NCI-H69 (cell line): Measurements from ENCODE around the gene GBX1.

Experiments used
- DNase-seq: peaks from one replicate; lab custom pipeline; 2025; lab: John Stamatoyannopoulos, UW

GBX1 gene

DNA sequence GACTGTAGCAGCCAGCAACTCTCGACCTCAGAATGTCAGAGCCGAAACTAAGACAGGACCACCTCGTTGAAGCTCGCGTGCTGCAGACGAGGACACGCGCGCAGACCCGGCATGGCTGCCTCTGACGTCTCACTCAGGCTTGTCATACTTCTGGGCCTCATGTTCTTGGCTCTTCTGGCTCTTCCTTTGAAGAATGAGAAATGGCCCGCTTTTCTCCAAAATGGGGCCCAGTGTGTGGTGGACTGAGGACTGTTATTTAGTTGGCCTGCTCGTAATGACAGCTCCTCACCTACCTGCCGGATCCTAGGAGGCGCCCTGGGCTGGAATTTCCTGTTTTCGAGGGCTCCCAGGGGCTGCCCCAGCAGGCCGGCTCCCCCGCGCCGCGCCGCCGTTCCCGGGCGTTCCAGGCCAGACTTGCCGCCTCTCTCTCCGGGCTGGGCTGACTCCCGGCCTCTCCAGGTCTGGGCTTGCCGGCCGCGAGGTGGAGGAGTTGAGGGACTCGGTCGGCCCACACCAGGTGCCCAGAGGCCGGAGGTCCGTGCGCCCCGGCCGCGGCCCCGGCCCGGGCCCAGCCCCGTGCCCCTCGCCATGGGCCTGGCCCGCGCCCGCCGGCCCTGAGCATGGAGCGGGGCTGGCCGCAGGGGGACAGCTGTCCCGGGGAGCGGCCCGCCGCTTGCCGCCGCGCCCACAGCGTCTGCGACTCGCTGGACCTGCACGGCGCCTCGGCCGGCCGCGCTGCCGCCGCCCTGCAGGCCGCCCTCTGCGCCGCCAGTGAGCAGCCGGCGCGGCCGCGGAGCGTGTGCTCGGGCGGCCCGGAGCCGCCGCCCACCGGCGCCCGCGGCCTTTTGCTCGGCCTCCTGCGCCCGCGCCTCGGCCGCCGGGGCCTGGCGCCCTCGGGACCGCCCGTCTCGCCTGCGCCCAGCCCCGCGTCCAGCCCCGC lies 53.1 kb downstream of the GBX1 start:
- no peak for DNase-seq

DNA sequence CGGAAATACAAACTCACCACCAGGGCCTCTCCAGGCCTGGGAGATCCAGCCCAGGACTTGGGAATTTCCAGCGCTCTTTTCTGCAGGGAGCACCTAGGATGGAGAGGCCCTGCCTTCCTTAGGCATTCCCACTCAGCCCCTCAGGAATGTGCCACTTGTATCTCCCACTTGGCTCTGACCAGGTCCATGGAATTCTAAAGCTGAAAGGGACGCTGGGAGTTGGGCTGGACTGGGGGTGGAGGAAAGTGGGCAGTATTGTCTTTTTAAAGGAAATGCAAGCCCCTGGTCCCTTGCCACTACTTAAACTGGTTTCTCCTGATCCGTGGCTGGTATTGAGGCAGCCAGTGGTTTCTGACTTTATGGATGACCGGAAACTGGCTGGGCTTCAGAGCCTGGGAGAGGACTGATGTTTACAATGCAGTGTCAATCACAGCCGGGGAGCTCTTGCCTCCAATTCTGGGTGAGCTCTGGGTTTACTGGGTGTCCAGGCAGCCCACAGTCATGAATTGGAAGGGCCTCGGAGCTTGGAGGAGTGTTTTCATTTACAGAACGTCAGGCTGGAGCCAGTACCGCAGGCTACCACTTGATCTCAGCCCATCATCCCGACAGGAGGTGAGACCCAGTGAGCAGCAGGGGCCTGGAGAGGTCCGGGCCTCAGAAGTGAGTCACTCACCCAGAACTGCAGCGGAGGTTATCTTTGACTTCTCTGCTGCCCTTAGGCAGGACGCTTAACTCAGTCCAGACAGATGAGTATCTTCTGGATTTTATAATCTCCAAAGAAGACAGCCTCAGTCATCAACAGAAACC lies 53.9 kb downstream of the GBX1 start:
- no peak for DNase-seq

DNA sequence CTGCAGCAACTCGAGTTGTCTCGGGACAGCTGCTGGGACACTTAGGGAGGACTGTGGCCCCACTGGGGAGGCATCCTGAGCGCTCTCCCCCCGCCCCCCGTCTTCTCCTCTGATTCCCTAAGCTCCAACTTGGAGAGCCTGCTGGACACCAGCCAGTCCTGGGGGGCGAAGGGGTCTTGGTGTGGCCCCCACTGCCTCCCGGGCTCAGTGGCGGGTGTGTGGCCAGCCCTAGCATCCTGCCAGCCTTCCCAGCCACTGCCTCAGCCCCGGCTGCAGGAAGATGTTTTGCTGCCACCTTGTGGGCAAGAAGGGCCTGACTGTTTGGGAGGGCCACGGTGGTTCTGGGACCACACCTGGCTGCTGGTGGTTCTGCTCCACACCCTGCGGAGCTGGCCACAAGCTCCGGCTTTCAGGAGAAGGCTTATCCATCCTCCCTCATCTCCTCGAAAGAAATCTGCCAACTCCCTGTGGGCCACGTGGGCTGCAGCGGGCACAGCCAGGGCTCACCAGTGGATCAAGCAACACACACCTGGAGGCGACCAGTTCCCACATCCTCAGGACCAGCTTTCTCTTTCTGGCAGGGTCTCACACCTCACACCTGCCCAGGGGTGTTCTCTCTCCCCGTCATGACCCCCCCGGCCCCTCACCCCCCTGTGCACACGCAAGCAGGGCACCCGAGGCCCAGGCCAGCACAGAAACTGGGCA lies 56.4 kb downstream of the GBX1 start:
- peak; percentile 75 for DNase-seq

DNA sequence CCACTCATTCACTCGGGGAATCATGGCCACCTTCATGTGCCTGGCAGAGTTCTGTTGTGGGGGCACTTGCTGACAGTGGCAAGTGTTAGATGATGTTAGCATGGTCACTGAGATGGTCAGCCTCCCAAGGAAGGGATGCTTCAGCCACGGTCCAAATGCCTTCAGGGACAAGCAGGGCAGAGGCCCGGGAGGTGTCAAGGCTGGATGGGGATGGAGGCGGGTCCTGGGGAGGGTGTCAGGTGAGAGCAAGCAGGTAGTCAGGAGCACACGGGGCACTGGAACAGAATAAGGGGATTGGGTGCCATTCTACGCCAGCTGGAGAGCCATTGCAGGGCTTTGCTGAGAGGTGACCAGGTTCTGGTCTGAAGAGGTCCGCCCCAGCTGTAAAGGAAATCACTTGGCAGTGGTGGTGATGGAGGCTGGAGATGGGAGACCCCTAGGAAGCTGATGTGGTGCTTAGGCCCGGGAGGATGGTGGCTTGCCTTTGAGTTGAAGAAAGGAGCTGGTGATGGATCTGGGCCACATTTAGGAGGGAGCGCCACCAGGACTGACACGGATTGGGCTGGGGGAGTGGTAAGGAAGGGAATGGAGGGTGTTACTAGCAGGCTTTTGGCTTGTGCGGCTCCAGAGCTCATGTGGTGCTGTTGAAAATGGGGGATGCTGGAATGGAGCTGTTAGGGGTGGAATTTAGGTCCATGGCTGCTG lies 57.1 kb downstream of the GBX1 start:
- no peak for DNase-seq

DNA sequence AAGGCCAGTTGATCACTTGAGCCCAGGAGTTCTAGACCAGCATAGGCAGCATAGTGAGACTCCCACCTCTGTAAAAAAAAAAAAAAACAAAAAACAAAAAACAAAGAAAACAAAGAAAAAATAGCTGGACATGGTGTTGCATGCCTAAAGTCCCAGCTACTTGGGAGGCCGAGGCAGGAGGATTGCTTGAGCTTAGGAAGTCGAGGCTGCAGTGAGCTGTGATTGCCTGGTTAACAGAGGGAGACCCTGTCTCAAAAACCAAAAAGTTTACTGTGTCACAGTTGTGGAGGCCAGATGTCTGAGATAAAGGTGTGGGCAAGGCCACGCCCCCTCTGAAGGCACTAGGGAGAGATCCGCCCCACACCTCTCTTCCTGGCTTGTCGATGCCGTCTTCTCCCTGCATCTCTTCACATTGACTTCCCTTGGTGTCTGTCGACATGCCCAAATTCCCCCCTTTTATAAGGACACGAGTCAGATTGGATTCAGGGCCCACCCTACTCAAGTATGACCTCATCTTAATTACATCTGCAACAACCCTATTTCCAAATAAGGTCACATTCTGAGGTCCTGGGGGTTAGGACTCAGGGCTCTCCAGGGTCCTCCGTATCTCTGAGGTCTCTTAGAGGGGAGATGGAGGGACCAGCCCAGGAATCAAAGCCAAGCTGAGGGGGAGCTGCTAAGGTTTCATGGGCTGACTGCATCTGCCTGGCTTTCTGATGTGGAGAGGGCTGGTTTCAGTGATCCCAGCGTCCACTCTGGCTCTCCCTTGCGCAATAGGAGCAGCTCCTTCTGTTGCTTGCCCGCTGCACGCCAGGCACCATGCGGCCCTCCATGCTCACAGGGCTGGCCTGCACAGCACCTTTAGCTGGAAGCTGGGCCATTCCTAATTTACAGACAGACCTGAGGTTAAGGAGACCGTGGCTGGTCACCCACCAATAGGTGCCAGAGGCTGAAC lies 58.1 kb downstream of the GBX1 start:
- DNase-seq, result no peak

DNA sequence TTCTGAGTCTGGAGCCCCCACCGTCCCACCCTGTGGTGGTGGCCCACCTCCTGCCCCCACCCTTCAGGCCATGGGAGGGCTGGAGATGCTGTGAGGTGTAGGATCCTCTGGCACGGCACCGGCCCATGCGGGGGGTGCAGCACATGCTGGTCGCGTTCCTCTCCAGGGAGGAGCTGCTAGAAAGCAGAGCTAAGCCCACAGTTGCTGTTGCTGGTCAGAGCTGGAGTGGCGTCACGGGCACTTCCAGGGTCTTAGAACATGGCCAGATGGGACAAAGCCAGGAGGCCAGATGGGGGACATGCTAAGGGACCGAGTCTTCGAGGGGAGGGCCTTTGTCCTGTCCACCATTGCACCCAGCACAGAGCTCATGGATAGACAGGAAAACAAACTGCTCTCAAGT lies 59.6 kb downstream of the GBX1 start:
- no peak for DNase-seq

DNA sequence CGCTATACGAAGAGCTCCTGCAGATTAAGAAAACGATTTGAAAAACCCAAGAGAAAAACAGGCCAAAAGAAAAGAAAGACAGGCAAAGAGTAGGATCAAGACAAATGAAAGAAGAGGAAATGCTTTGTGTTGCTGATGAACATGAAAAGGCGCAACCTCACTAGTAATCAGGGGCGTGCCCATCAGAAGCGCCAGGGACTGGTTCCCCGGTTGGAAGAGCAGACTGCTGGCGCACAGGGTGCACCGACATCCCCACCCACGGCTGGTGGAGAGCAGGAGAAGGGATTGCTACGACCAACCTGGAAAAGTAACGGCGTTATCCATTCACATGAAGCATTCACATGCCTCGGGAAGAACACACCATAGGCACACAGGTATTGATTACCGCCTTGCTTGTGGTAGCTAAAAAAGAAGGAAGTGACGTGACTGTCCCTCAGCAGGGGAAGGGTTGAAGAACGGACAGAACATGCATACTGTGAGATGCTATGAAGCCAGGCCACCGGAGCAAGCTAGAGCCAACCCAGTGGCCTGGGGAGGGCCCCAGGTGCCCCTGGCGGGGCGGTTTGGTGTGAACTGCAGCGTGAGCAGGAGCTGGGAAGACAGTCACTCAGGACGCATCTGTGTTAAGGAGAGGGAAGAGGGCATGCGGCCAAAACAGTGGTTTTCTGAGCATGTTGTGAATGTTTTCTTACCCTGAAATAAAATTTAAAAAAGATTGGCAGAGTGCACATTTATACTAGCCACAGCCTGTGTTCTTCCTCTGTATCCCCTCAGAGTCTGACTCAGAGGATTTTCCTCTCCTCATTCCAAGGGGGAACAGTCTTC lies 62.9 kb downstream of the GBX1 start:
- no peak for DNase-seq

DNA sequence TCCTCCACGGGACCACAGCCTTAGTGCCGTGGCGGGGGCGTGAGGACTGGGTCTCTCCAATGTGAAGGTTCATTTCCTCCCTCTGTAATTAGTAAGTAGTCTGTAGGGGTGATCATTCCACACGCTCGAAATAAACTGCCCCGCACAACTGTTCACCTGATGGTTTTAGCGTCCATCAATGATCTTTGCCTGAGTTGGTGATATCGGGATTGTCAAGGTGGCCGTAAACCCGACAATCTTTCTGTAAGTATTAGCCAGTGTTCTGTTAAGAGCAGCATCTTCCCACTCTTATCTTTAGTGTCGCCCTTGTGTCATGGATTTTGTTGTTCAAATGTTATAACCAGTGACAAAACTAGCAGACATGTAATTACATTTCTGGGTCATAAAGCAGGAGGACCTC lies 63.5 kb downstream of the GBX1 start:
- DNase-seq, result no peak

DNA sequence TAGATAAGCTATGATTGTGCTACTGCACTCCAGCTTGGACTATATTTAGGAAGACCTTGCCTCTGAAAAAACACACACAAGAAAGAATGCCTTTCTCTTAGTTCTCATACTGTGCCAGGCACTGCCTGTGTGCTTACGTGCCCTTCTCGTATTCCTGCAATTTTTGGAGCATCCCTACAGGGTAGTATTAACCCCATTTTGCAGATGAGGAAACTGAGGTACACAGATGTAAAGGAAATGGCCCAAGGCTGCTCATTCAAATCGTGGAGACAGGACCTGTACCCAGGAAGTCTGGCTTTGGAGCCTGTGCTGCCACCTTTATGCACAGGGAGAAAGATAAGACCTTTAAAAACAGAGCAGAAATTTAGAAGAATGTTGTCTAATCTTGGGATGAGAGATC lies 64.5 kb downstream of the GBX1 start:
- no peak for DNase-seq

DNA sequence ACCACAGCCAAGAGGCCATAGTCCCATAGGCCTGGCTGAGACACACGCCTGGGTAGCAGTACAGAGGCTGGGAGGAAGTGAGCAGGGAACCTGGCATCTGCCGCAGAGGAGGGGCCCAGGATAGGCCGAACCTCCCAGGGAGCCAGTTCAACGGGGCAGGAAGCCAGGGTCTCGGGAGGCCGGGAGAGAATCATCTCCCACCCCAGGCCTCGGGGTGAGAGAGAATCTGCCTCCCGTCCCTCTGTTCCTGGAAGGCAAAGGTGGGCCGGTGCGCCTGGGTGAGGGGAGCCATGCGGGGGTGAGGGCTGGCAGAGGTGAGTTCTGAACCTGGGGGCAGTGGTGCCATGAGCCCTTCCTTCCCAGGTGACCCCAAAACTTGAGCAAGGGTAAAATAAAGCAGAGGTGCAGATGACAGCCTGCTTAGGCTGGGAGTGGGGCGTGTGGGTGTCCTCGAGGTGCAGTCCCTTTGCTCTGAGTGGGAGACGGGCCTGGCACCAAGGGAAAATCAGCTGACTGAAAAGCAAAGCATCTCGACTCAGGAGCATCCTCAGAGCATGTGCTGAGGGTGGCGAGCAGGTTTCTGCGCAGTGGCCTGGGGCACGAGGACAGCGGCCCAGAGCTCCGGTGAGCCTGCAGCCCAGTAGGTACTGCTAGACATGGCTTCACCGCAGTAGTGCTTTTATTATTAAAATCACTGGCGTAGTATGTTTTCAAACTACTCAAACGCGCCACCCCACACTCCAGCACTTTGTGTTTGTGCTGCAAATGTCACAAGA lies 65.7 kb downstream of the GBX1 start:
- DNase-seq, result no peak

DNA sequence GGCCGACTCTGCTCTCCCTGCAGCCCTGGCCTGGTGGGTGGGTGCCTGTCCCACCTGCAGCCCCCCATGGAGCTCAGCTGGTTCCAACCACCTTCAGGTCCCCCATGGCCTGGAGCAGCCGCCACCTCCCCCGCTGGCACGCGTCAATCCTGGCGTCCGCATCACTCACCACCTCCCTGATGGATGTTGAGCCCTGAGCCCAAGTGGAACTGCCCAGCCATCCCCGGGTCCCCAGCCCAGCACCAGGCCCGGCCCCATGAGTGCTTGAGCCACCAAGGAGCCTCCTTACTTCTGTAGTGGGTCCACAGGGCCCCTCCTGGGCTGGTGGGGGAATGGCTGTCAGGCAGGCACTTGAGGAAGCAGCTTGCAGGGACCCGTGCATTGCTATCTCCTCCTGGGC lies 66.6 kb downstream of the GBX1 start:
- DNase-seq, result no peak

DNA sequence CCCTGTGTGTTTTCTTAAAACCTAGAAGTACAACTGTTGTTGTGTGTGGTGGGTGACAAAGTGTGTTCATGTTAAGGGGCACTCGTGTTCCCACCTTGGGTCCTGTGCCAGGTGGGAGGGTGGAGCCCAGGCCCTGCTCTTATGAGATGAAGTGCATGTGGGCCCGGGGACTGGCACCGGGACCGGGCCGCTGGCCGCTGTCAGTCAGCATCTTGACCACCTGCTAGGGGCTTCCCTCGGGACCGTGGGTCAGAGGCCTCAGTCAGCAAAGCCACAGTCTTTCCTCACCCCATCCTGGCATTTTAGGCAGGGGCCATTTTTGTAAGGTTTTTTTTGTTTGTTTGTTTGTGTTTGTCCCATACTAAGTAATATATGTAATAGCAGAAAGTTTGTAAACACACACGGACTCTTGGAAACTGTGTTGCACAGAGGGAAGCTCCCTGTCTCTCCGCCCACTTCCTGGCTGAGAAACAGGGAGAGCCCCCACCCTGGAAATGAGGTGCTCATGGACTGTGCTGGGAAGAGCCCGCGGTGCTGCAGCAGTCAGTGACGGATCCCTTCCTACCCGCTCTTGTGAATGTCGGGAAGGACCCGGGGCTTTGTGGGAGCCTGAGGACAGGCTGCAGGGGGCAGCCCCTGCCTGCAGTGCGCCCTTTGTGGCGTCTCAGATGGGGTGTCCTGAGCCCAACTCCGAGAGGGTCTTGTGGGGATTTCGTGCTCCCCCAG lies 67.8 kb downstream of the GBX1 start:
- DNase-seq, result no peak
